Stimulated activated CD4-positive, alpha-beta T cell treated with anti-CD3 and anti-CD28 coated beads, Interleukin-12 subunit alpha, Interleukin-12 subunit beta, amount 100 ng/mL, for 4 hours (primary cell): Measurements from ENCODE around the gene MPP2.
"Not testable (repeated sequence)": the region's sequence is repeated elsewhere in the genome, so short reads cannot be mapped to it uniquely, and the experiment has no call there.

Source experiments
- DNase-seq: peaks from one replicate; pipeline ENCODE4 v3.0.0-alpha.2; 2020

Gene MPP2

GRCh38 chr17:43928609-43929008 lies 21.3 kb upstream of the MPP2 start:
- DNase-seq = no peak

GRCh38 chr17:43927929-43928328 lies 20.6 kb upstream of the MPP2 start:
- DNase-seq = not testable (repeated sequence)

DNA sequence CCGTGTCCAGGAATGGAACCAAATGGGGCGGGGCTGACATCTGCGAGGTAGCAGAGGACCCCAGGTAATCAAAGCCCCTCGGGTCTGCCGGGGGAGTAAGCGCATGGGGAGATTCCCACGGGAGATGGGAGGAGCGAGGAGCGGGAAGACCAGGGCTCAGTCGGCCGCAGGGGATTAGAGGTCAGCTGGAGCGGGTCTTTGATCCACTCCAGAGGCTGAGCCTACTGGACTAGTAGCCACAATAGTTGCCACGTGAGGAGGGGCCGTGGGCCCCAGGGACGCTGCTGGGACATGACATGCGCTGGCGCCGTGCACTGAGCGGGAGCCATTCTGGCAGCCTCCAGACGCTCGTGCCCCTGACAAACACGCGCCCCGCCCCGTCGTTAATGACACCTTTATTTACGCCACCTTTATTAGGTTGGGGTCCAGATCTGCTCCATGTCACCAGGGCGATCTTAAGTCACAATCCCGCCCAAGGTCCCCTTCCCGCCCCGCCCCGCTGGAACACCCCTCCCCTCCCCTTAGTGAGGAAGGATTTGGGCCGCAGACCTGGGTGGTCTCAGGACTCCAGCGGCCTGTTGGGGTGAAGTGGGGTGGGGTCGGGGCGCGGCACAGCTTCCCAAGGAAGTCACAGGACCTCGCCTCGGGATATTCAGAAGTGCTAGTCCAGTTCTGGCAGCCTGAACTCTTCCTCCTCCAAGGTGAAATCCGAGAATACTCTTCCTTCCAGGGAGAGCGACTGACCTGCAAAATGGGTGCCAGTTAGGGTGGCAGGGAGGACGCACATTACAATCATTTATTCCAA lies 19.9 kb upstream of the MPP2 start:
- DNase-seq = no peak

GRCh38 chr17:43924558-43924957 lies 17.2 kb upstream of the MPP2 start:
- DNase-seq = no peak

DNA sequence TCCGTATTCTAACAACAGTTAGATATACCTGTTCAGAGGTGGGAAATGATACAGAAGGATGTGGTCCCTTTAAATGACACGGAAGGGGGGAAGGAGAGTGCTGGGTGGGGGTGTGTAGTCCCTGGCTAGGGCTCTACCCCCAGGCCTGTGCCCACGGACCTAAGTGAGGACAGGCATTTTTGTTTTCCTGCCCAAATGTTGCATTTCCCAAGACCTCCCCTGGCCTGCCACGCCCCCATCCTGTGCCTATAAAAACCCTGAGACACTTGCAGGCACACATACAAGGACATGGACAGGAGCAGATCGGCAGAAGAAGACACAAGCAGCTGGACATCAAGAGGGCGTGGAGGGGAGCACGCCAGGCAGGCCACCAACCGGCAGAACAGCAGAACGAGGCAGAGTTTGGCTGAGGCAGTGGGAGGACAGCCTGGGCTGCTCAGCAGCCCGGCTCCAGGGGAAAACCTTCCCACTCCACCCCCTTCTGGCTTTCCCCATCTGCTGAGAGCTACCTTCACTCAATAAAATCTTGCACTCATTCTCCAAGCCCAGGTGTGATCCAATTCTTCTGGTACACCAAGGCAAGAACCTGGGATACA lies 13.3 kb upstream of the MPP2 start:
- no peak for DNase-seq

DNA sequence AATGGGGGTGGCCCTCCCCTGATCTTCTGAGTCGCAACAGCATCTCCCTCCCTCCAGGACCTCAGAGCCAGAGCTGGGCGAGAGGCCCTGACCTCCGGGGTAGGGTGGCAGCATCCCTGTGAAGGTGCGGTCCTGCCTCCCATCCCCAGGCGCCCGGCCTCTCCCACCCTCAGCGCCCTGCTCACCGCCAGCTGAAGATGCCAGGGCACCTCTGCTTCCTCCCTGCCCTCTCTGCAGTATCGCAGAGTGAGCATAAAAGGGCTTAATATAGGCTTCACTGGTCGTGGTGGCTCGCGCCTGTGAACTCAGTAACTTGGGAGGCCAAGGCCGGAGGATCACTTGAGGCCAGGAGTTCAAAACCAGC lies 10.7 kb upstream of the MPP2 start:
- DNase-seq = no peak

DNA sequence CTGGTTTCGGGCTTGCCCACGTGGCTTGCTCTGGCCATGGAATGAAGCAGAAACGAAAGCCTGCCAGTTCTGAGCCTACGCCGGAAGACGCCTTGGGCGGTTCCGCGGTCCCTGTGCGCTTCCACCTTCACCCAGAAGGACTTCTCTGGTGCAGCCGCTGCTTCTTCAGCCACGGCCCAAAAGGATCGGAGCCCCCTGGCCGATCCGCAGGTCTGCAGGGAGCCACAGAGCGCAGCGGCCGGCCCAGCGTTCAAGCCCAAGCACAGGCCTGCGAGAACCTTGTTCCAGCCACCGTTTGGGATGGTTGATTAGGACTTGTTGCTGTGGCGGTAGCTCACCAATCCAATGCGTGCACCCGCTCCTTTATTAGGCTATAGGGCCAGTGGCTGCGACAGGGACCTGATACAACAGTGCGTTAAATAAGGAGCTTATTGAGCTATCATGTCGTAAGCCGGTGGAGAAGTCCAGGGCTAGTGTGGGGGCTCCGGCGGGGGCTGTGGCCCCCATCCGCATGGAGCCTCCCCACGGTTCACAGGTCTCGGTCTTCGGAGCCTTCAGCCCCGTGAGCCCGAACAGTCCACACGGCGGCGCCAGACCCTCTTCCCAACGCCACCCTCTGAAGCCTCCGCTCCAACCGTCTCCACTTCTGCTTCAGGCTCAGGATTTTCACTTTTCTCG lies 10.2 kb upstream of the MPP2 start:
- DNase-seq = peak; percentile 44

DNA sequence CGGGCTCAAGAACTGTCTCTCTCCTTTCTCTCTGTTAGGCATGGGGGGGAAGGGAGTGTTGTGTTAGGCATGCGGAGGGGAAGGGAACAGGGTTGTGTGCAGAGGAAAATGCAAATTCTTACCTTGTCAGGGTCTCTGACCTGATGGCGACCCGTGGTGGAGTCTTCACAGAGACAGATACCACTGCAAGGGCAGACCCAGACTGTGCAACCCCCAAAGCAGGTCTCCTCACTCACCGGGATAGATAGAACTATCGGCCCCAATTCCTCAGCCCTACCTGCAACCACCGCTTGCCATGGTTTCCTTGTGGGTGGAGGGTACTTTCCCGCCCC lies 9.6 kb upstream of the MPP2 start:
- DNase-seq = no peak

GRCh38 chr17:43916385-43916784 lies 9.0 kb upstream of the MPP2 start:
- no peak for DNase-seq

DNA sequence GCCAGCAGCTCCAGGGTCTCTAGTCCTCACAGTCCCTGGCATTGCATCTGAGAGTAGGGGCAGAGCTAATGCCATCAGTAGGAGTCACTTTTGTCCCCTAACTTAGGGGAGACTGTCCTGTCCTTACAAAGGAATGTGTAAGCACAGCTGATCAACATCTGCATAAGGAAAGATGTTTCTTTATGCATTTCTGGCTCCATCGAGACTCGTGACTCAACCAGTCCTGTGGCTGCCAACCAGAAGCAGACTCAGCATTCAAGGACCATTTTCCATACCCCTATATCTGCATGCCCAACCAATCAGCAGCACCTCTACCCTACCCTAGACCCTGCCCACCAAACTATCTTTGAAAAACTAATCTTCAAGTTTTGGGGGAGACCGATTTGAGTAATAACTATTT lies 8.2 kb upstream of the MPP2 start:
- DNase-seq = no peak

- no peak for DNase-seq
Measured at GRCh38 chr17:43914451-43914850, 7.1 kb upstream of the MPP2 start.

GRCh38 chr17:43913584-43913983 lies 6.2 kb upstream of the MPP2 start:
- no peak for DNase-seq

- no peak for DNase-seq
Measured at GRCh38 chr17:43912635-43913304, 5.4 kb upstream of the MPP2 start.

DNA sequence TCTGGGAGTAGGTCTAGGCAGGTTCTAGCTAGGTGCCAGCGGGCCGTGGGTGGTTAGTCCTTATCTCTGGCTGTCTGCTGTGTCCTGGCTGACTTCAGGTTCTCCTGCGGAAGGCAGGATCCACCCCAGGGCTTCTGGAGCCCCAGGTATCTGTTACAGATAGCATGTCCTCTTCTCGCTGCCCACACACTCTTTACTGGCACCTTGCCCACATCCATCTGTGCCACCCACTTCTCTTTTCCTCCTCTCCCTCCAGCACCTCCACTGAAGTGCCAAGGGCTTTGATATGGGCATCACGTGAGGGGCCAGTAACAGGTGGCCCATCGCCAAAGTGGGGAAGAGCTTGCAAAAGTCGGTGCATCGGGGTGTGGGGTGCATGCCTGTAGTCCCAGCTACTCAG lies 4.6 kb upstream of the MPP2 start:
- no peak for DNase-seq

- DNase-seq = no peak
Measured at GRCh38 chr17:43909537-43910231, 2.3 kb upstream of the MPP2 start.

DNA sequence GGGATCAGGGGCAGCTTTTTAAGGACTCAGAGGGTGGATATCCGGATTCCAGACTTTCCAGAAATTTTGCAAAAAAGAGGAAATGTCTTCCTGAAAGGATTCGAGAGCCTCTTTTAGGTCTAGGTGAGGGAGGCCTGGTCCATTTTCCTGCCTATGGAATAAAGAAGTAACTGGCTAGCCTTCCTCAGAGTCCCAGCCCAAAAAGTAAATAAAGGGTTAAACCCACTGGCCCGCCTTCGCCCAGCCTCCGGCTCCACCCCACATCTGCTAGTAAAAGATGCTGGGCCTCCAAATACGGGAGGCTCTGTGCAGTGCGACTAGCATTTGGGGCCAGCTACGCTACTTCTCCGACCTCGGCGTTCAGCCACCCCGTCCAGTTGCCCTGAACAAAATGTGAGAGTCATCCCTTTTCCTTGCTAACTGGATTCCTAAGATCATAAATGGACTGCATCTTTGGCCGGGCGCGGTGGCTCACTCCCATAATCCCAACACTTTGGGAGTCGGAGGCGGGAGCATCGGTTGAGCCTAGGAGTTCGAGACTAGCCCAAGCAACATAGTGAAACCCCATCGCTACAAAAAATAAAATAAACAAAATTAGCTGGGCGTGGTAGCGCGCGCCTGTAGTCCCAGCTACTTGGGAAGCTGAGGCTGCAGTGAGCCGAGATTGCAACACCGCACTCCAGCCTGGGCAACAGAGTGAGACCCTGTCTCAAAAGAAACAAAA lies 824 bp upstream of the MPP2 start:
- peak; percentile 56 for DNase-seq

- DNase-seq = no peak
Measured at GRCh38 chr17:43906951-43907424, 348 bp downstream of the MPP2 start.

DNA sequence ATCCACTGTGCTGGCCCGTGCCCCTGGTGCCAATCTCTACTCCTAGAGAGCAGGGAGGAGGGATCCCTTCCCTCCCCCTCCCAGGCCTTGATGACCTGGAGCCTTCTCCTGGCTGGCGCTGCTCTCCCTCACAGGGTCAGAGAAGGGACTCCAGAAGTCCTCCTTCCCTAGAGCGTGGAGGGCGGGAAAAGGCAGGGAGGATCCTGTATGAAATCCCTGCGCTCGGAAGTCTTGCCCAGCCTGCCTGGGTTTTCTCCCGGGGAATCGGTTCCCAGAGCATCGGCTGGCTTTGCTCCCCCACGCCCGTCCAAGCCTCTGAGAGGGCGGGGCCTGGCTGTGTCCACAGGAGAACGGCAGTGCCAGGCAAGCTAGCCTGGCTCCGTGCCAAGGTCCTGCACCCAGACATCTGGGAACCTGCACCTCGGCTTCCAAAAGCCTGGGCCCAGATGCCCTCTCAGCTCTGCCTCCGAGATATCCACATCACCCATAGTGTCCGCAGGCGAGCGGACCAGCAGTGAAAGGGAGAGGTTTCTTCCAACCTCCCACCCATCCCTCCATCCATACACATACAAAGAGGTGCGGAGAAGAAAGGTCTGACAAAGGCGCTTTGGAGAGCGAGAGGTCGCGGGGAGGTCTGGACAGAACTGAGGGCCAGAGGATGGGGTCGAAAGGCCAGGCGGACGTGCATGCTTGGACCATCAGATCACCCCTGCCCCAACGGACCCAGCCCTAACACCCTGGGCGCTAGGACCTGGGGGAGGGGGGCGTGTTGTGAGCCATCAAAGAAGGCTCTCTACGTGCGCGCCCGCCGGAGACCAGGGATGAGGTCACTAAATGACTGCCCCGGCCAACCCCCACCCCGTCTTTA lies 1.1 kb downstream of the MPP2 start:
- DNase-seq = no peak

- no peak for DNase-seq
Measured at GRCh38 chr17:43905400-43905984, 1.8 kb downstream of the MPP2 start.

DNA sequence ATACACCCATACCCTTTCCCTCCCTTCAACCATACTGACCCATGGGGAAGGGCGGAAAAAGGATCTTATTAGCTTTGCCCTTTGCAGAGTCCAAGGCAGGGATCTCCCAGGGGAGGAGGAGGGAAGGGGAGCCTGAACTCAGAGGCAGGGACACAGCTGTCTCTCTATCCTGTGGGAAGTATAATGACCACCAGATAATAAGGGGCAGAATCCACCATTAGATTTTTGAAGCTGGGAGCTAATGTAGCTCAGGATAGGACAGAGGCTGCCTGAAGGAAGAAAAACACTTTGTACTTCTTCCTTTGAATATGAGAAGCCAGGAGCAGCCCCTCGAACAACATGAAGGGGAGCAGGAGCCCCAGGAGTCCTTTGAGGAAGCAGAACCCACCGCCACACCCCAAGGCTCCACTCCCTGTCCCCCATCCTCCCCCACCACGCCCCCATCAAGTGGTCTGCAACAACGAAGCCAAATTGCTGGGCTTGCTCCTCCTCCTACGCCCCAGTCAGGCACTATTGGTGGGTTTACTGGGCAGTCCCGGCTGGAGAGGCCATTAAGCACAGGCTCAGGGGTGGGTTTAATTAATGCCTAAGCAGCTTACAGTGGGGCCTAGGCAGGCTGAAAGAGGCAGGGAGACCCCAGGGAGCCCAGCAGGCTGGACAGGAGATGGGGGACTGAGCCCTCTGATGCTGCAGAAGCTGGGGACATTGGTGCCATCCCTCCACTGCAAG lies 5.3 kb downstream of the MPP2 start:
- no peak for DNase-seq
